ENCODE data around the gene PARP8.
"Not testable (repeated sequence)": the region's sequence is repeated elsewhere in the genome, so short reads cannot be mapped to it uniquely, and the experiment has no call there.

PARP8 gene

DNA sequence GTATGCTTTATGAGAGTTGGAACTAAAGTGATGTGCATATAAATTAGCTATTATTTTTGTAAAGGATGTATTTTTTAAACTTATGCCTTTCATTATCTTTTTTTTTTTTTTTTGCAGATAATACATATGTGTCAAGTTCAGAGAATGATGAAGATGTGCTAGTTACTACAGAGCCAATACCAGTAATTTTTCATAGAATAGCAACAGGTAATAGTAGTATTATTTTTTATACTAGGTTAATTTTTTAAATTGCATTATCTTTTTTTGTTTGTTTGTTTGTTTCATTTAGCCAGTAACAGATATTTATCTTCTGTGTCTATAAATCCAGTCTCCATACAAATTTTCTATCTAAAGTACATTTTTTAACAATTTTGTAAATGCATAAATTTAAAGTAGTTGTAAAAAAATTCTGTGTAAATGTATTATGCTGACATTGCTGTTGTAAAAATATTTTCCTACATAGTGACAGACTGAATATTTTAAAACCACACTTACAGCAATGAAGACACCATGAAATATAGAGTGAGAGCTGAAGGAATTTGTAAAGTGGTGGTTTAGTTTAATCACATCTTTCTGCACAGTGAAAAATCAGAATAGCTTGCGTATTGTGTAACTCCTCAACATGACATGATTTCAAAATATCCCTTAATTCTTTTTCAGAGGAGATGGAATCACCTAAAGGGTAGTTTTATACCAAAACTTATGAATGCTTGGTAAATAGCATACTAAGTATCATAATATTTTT is 93.3 kb downstream of the PARP8 start:
- DNase-seq, result no peak
- TF ChIP-seq POLR2A (IDR thresholded peaks at IDR 0.05; ENCODE audit: low read length) (no peak), GATA1 (IDR thresholded peaks at IDR 0.05; ENCODE audit: low read depth, low read length) (no peak)

- no peak for TF ChIP-seq GATA1 (IDR thresholded peaks at IDR 0.05; ENCODE audit: low read depth, low read length)
- TF ChIP-seq POLR2A (IDR thresholded peaks at IDR 0.05; ENCODE audit: low read length), result no peak
- no peak for DNase-seq
Observed at GRCh38 chr5:50763351-50763750, 96.9 kb downstream of the PARP8 start.

DNA sequence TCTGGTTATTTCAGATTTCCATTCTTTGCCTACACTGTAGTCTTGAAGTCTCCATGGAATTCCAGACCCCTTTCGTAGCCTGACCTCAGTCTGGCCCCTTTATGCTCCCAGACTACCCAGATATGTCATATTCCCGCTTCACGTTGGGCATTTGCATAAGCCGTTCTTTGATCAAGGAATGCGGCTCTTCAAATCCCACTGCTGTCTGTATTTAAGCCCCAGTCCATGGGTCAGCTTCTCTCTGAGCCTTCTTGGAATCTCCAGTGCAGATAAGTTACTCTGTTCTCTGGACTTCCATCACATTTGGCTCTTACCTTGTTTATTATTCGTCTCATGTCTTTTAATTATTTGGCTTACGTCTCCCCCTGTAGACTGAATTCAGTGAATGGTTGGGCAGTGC is 97.4 kb downstream of the PARP8 start:
- no peak for TF ChIP-seq POLR2A (IDR thresholded peaks at IDR 0.05; ENCODE audit: low read length)
- no peak for TF ChIP-seq GATA1 (IDR thresholded peaks at IDR 0.05; ENCODE audit: low read depth, low read length)
- DNase-seq, result no peak

GRCh38 chr5:50766042-50766441 is 99.6 kb downstream of the PARP8 start:
- no peak for TF ChIP-seq POLR2A (IDR thresholded peaks at IDR 0.05; ENCODE audit: low read length)
- no peak for TF ChIP-seq GATA1 (IDR thresholded peaks at IDR 0.05; ENCODE audit: low read depth, low read length)
- DNase-seq, result no peak

- TF ChIP-seq POLR2A (IDR thresholded peaks at IDR 0.05; ENCODE audit: low read length), result no peak
- no peak for TF ChIP-seq GATA1 (IDR thresholded peaks at IDR 0.05; ENCODE audit: low read depth, low read length)
- DNase-seq, result no peak
Observed at GRCh38 chr5:50766462-50766861, 100.0 kb downstream of the PARP8 start.

DNA sequence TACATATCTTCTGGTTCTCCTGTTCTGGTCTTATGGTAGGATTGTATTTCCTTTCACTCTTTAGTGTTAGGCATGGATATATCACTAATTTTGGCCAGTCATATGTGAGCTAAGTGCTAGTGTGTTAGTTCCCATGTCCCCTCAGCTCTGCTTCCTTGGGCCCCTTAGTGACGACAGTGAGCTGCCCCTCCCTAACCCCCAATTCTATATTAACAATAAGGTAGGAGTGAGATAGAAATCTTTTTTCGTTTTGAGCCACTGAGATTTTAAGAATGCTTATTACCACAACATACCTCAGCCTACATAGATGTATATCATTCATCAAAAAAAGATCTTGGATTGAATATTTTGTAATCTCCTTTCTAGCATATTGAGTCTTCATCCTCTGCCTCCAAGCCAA is 100.5 kb downstream of the PARP8 start:
- TF ChIP-seq POLR2A (IDR thresholded peaks at IDR 0.05; ENCODE audit: low read length), result no peak
- TF ChIP-seq GATA1 (IDR thresholded peaks at IDR 0.05; ENCODE audit: low read depth, low read length), result no peak
- no peak for DNase-seq

DNA sequence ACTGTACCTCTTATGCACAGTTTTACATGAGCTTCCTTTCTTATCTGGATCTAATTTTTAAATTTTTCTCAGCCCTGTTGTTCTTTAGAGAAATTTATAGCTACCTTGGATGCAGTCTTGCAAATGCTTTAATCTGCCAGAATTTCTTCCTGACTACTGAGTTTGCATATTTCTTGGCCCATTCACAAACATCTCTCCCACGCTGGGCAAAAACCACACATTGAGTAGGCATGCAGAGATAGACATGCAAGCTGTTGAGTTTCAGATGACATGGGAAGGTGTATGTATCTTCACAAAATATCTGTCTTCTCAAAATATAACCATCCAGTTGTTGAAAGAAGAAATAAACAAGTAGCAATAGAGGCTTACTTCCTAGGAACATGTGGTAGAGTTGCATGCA is 101.2 kb downstream of the PARP8 start:
- no peak for DNase-seq
- TF ChIP-seq GATA1 (IDR thresholded peaks at IDR 0.05; ENCODE audit: low read depth, low read length) (no peak), POLR2A (IDR thresholded peaks at IDR 0.05; ENCODE audit: low read length) (no peak)

- DNase-seq, result no peak
- TF ChIP-seq GATA1 (IDR thresholded peaks at IDR 0.05; ENCODE audit: low read depth, low read length), result no peak
- TF ChIP-seq POLR2A (IDR thresholded peaks at IDR 0.05; ENCODE audit: low read length), result no peak
Observed at GRCh38 chr5:50768634-50769033, 102.2 kb downstream of the PARP8 start.

DNA sequence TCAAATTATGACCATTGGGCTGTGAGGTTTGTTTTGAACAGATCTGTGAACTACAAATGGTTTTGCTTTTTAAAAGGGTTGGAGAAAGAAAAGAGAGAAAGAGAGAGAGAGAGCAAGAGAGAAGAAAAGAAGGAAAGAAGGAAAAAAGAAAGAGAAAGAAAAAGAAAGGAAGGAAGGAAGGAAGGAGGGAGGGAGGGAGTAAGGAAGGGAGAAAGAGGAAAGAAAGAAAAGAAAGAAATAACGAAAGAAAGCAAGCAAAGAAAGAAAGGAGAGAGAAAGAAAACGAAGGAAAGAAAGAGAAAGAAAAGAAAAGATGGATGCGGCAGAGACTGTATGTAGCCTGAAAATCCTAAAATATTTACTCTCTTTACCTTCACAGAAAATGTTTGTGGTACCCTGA is 104.0 kb downstream of the PARP8 start:
- no peak for DNase-seq
- no peak for TF ChIP-seq GATA1 (IDR thresholded peaks at IDR 0.05; ENCODE audit: low read depth, low read length)
- TF ChIP-seq POLR2A (IDR thresholded peaks at IDR 0.05; ENCODE audit: low read length), result no peak

DNA sequence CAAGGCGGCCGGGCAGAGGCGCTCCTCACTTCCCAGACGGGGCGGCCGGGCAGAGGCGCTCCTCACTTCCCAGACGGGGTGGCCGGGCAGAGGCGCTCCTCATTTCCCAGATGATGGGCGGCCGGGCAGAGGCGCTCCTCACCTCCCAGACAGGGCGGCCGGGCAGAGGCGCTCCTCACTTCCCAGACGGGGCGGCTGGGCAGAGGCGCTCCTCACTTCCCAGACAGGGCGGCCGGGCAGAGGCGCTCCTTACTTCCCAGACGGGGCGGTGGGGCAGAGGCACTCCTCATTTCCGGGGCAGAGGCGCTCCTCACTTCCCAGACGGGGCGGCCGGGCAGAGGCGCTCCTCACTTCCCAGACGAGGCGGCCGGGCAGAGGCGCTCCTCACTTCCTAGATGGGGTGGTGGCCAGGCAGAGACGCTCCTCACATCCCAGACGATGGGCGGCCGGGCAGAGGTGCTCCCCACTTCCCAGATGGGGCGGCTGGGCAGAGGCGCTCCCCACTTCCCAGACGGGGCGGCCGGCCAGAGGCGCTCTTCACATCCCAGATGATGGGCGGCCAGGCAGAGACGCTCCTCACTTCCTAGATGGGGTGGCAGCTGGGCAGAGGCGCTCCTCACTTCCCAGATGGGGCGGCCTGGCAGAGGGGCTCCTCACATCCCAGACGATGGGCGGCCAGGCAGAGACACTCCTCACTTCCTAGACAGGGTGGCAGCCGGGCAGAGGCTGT is 108.2 kb downstream of the PARP8 start:
- DNase-seq, result not testable (repeated sequence)

GRCh38 chr5:50786073-50786472 is 119.6 kb downstream of the PARP8 start:
- no peak for DNase-seq

GRCh38 chr5:50791813-50792212 is 125.4 kb downstream of the PARP8 start:
- DNase-seq, result no peak
- no peak for TF ChIP-seq GATA1 (IDR thresholded peaks at IDR 0.05; ENCODE audit: low read depth, low read length)
- TF ChIP-seq POLR2A (IDR thresholded peaks at IDR 0.05; ENCODE audit: low read length), result no peak

More at GRCh38 chr5:50786073-50786472, 119.6 kb downstream of the PARP8 start:
- TF ChIP-seq POLR2A (IDR thresholded peaks at IDR 0.05; ENCODE audit: low read length), result no peak
- TF ChIP-seq GATA1 (IDR thresholded peaks at IDR 0.05; ENCODE audit: low read depth, low read length), result no peak

DNA sequence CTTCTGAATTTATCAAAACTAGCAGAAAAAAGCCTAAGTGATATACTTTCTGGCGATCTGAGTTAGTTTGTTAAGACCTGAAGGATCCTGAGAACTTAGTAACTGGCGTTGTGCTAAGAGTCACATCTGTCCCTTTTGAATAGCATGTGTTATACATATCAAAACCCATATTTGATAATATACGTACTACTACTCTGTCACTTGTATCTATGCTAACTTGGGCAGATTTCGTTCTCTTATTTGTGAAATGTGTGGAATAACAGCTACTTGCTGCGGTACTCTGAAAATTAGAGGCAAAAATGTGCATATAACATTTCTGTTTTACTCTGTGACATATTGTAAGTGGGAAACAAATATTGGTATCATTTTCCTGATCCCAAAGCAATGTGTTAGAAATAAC is 126.4 kb downstream of the PARP8 start:
- no peak for DNase-seq
- TF ChIP-seq GATA1 (IDR thresholded peaks at IDR 0.05; ENCODE audit: low read depth, low read length) (no peak), POLR2A (IDR thresholded peaks at IDR 0.05; ENCODE audit: low read length) (no peak)

DNA sequence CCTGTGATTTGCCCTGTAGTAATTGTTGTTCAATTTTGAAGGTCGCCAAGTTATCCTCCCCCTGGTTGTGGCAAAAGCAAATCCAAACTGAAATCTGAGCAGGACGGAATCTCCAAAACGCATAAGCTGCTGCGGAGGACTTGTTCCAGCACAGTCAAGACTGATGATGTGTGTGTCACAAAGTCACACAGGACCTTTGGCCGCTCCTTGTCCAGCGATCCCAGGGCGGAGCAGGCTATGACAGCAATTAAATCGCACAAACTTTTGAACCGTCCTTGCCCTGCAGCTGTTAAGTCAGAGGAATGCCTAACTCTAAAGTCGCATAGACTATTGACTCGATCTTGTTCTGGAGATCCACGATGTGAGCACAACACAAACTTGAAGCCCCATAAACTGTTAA is 128.4 kb downstream of the PARP8 start:
- no peak for DNase-seq
- no peak for TF ChIP-seq GATA1 (IDR thresholded peaks at IDR 0.05; ENCODE audit: low read depth, low read length)
- TF ChIP-seq POLR2A (IDR thresholded peaks at IDR 0.05; ENCODE audit: low read length), result no peak

- no peak for DNase-seq
- TF ChIP-seq POLR2A (IDR thresholded peaks at IDR 0.05; ENCODE audit: low read length) (no peak), GATA1 (IDR thresholded peaks at IDR 0.05; ENCODE audit: low read depth, low read length) (no peak)
Observed at GRCh38 chr5:50798002-50798401, 131.6 kb downstream of the PARP8 start.
